ENCODE results near the gene EEPD1. TPM values are rescaled to one million over a fixed set of nuclear protein-coding genes. Genes with fewer than 3 reads are reported as not detected.

Gene EEPD1
- total RNA-seq, 1 experiment from 2014 or later: 0.93 TPM

DNA sequence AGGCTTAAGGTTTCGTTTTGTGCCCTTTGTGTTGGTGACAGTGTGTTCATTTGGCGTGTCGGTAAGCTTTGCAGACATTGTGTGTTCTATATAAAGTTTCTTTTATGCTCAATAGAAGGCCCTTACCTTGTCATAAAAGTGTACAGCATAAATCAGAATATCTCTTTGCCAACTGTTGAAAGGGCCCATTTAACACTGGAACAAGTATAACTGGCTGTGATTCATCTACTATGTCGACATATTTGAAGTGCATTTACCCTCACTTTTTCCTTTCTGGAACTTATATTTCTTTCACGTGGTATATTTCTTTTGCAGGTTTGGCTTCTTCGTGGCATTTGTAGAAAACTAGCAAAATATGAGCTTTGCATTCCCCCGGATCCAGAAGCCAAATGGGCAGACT is 32.7 kb downstream of the EEPD1 start:
- no peaks in the 10 kb centered on the region for H3K4me1 ChIP-seq
- H3K36me3 ChIP-seq: no peaks in the 10 kb centered on the region
- H3K4me3 ChIP-seq: no peak overlapping the region
- peaks cover 11% of the 10 kb centered on the region for H3K27me3 ChIP-seq
- H3K9me3 ChIP-seq (replicated peaks): no peaks in the 10 kb centered on the region
- no peak overlapping the region for H3K27ac ChIP-seq
- no peak for DNase-seq

DNA sequence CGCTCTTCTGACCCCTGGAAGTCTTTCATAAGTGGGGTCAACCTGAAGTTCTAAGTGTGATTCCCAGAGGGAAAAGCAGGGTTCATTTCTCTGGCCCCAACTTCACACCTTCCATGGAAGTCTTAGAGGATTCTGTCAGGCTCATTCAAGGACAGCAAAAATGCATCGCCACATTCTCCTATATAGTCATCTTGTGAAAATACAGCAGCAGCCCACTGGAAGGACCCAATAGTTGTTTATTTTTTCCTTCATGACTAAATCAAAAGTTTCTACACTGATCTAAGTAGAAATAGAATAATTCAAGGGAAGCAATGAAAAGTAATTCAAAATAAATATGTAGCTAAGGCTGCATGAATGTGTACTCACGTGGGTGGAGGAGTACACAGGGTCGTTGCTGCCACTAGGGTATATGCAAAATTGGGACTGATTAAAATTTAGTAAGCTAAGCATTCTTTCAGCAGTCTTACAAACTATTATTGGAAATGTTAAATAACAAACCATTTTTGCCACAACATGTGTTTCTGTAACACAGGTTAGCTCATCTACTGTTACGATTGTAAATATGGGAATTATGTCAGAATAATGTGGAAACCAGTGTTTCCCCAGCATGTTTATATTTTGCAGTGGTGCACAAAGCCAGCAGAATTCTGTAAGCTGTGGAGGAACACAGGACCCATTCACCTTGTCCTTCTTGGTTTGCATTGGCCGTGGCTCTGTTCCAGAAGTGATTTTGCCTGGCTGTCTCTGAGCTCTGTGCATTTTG is 33.5 kb downstream of the EEPD1 start:
- Histone ChIP-seq H3K27ac (no peak overlapping the region), H3K9me3 (replicated peaks) (no peaks in the 10 kb centered on the region), H3K4me1 (no peaks in the 10 kb centered on the region), H3K36me3 (no peaks in the 10 kb centered on the region), H3K4me3 (no peak overlapping the region), H3K27me3 (peaks cover 11% of the 10 kb centered on the region)
- DNase-seq: no peak

DNA sequence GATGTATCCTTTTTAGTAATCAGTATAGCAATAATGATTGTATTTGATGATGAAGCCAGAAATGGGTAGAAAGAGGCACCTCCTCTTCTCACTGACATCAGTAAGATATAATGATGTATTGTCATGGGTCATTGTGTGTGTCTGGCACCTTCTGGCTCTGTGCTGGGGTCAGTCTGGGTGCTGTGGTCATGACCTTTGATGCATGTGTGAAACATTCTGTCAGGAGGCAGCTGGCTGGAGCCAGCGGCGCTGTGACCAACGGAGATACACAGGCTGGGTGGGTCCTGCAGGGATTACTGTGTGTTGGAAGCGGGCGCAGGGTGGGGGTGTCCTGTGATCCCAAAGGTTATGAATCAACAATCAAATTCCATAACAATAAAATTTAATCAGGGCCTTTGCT is 35.2 kb downstream of the EEPD1 start:
- no peaks in the 10 kb centered on the region for H3K4me1 ChIP-seq

DNA sequence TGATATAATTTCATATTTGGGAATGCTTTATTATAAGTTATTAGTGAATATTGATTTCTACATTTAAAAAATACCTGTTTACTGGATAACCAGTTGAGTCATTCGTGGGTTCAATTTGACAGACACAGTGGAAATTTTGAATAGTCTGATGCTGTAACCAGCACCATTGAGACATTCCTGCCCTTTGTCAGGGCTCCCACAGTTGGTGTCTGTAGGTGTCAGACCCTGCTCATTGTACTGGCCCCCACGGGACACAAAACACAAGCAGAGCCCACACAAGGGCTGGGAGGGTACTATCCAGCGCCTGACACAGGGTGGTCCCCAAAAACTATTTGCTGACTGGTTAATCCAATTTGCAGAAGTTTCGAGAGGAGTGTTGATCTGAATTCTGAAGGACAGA is 35.9 kb downstream of the EEPD1 start:
- no peaks in the 10 kb centered on the region for H3K4me1 ChIP-seq
- no peak overlapping the region for H3K4me3 ChIP-seq
- H3K9me3 ChIP-seq (replicated peaks): no peaks in the 10 kb centered on the region
- peaks cover 11% of the 10 kb centered on the region for H3K27me3 ChIP-seq
- no peaks in the 10 kb centered on the region for H3K36me3 ChIP-seq
- no peak for DNase-seq
- no peak overlapping the region for H3K27ac ChIP-seq

More for the DNA sequence above, 35.2 kb downstream of the EEPD1 start:
- H3K27me3 ChIP-seq: peaks cover 11% of the 10 kb centered on the region
- no peak overlapping the region for H3K27ac ChIP-seq
- no peak for DNase-seq
- H3K36me3 ChIP-seq: no peaks in the 10 kb centered on the region
- no peak overlapping the region for H3K4me3 ChIP-seq
- H3K9me3 ChIP-seq (replicated peaks): no peaks in the 10 kb centered on the region

DNA sequence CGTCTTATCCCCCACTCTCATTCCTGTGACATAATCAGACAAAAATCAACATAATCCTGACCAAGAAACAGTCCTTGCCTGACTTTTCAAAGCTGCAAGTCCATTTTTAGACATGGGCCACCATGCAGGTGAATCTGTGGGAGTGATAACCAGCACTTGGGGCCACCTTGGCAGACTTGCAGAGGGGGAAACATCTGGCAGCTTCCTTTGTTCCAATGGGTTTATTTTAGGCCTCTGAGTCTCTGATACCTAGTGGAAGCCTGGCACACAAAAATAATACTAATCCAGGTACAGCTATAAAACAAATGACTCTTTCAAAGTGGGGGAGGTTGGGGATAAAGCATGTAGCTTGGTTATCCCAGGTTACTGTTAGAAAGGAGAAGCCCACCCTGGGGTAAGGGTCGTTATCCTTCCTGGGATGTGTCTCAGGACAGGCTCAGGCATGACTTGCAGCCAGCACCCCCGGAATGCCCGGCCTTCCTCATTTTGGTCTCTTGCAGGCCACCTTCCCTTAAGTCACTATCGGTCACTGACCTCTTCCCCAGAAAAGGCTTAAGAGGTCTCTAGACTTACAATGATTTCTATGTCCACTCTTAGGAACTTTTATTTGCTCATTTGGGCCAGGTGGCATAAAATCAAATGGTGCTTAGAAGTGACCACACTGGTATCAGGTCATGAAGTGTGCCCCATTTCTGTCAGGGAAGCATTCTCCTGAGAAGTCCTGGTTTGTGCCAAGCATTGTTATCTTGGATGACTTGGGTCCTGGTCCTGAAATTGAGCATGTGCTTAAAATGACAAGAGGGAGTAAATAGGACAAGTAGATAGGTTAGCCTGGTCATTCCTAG is 37.6 kb downstream of the EEPD1 start:
- DNase-seq: no peak
- no peaks in the 10 kb centered on the region for H3K4me1 ChIP-seq
- no peaks in the 10 kb centered on the region for H3K9me3 ChIP-seq (replicated peaks)
- H3K36me3 ChIP-seq: no peaks in the 10 kb centered on the region
- no peak overlapping the region for H3K4me3 ChIP-seq
- no peak overlapping the region for H3K27ac ChIP-seq
- H3K27me3 ChIP-seq: peaks cover 11% of the 10 kb centered on the region

DNA sequence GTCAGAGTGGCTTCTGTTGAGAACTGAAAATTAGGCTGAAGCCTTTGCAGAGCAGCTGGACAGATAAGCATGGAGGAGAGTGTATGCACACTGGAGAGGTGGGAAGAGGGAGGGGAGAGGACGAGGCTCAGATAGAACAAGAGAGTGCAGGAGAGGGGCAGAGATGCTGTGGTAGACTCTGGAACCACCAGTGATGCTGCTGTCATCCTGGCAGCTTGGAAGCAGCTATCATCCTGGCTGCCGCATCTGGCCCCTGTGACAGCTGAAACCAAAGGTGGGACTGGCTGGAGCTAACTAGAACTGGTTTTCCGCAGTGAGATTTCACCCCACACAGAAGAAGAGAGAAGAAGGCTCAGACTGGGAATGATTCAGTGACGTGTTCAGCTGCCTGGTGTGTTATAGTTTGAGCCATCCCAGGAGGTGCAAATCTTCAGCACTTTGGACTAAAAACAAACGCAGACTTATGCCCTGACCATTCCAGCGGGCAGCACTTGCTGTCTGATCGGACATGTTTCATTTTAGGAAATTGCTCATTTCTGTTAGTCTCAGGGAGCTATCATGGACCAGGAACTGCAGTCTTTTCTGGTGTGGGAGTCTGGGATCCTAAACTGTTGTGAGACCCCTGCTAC is 38.4 kb downstream of the EEPD1 start:
- H3K4me3 ChIP-seq: no peak overlapping the region
- H3K27ac ChIP-seq: no peak overlapping the region
- DNase-seq: no peak
- H3K4me1 ChIP-seq: no peaks in the 10 kb centered on the region
- H3K27me3 ChIP-seq: peaks cover 11% of the 10 kb centered on the region
- no peaks in the 10 kb centered on the region for H3K36me3 ChIP-seq
- H3K9me3 ChIP-seq (replicated peaks): no peaks in the 10 kb centered on the region

DNA sequence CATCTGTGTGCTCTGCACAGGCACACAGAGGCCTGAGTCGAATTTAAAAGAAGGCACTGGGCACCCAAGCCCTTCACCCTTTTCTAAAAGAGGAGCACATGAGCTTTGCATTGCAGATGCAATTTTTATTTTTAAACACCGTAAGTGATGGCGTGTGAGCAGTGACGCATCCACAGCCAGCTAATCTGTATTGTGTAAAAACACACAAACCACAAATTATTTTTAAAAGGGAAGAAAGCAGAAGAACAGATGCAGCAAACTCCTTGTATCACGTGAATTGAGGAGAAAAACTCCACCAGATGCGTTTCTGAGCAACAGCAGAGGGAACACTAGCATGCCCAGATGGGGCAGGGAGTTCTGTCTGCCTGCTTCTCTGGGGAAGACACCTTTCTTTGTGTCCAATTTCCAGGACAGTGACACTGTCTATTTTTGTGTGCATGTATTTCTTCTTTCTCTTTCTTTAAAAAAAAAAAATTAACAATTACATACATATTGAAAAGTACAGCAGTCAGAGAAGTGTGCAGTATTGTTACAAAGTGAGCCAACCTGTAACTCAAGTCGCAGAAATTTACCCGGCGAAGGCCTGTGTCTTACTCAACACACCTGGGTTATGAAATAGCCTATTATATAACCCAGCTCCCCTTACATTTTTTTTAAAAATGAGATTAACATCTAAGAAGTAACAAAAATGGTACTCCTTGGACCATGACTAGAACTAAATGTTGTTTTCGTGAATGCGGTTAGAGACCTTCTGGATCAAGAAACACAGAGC is 39.2 kb downstream of the EEPD1 start:
- no peak overlapping the region for H3K27ac ChIP-seq
- no peak for DNase-seq
- H3K4me3 ChIP-seq: no peak overlapping the region
- H3K27me3 ChIP-seq: peaks cover 5% of the 10 kb centered on the region
- no peaks in the 10 kb centered on the region for H3K4me1 ChIP-seq
- H3K9me3 ChIP-seq (replicated peaks): no peaks in the 10 kb centered on the region
- H3K36me3 ChIP-seq: no peaks in the 10 kb centered on the region

DNA sequence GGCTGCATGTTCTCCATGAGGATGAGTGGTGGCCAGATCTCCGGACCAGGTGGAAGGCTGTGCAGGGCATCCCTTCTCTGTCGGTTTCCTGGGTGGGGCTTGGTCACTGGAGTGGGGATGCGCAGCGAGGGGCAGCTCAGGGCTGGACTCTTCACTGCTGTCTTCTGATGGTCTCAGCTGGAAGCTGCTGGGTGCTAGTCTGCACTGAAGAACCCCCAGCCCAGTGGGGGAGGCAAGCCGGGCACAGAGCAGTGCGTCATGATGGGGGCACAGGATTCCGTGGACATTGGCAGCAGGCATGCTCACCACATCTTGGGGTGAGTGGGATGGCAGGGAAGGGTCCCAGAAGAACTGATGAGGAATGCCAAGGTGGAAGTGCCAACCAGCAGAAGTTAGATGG is 39.8 kb downstream of the EEPD1 start:
- Histone ChIP-seq H3K4me3 (no peak overlapping the region), H3K9me3 (replicated peaks) (no peaks in the 10 kb centered on the region), H3K27ac (no peak overlapping the region), H3K4me1 (no peaks in the 10 kb centered on the region), H3K27me3 (no peaks in the 10 kb centered on the region; the same call in 1 of the 2 replicates), H3K36me3 (no peaks in the 10 kb centered on the region)
- no peak for DNase-seq

DNA sequence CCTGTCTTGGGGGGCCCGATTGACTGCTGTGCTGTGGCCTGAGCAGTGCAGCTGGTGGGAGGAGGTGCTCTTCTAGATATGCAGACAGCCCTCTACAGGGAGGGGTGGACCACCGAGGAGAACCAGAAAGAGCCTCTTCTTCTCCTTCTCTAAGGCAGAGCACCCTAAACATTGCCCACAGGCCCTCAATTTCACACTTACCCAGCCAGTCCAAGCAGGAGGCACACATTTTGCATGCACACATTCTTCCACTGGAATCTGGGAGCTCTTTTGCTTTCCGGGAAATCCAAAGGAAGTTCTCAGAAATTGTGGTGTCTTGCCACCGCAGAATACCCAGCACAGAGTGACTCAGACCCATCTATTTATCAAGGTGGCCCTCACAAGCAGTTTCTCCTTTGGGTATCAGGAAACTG is 45.8 kb downstream of the EEPD1 start:
- H3K27ac ChIP-seq: no peak overlapping the region
- no peaks in the 10 kb centered on the region for H3K4me1 ChIP-seq
- H3K9me3 ChIP-seq (replicated peaks): no peaks in the 10 kb centered on the region
- no peak overlapping the region for H3K4me3 ChIP-seq
- no peak for DNase-seq
- H3K36me3 ChIP-seq: no peaks in the 10 kb centered on the region
- H3K27me3 ChIP-seq: peaks cover 5% of the 10 kb centered on the region; the same call in 1 of the 2 replicates

DNA sequence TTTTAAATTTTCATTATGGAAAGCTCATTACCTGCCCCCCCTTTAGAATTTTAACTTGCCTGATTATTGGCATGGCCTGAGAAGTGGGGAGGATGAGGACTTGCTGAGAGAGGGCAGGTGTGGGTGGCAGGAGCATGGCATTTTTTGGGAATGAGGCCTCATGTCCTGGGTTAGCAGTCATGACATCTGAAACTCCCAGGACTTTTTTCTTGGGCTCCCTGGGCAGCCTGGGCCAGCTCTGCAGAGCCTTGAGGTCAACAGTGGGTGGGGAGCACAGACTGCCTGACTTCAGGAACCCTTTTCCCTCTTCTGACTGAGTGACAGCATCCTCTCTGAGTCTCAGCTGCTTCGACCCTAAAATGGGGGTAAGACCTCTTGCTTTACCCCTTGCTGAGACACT is 46.3 kb downstream of the EEPD1 start:
- no peak overlapping the region for H3K27ac ChIP-seq
- H3K4me1 ChIP-seq: no peaks in the 10 kb centered on the region
- no peaks in the 10 kb centered on the region for H3K36me3 ChIP-seq
- peaks cover 5% of the 10 kb centered on the region; the same call in 1 of the 2 replicates for H3K27me3 ChIP-seq
- DNase-seq: no peak
- no peak overlapping the region for H3K4me3 ChIP-seq
- H3K9me3 ChIP-seq (replicated peaks): no peaks in the 10 kb centered on the region

DNA sequence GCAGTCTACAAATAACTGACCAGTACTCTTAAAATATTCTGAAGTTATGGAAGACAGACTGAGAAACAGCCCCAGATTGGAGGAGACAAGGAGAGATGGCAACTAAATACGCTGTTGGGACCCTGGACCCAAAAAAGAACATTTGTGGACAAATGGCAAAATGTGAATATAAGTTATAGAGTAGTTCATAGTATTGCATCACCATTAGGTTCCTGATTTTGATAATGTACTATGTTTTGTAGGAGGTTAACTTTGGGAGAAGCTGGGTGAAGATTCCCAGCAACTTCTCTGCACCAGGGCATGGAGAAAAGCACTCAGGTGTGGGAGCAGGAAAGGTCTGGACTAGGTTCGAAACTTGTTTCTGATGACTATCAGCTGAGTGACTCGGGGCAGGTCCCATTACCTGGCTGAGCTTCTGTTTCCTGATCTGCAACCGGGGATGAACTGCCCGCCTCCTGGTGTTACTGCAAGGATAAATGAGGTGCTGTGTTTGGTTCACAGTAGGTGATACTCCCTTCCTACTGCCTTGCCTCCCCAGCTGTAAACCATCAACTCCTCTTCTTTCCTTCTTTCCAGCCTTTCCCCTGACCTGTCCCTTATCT is 48.2 kb downstream of the EEPD1 start:
- H3K27ac ChIP-seq: no peak overlapping the region
- H3K4me1 ChIP-seq: no peaks in the 10 kb centered on the region
- no peak overlapping the region for H3K4me3 ChIP-seq
- H3K9me3 ChIP-seq (replicated peaks): no peaks in the 10 kb centered on the region
- H3K36me3 ChIP-seq: no peaks in the 10 kb centered on the region
- peaks cover 5% of the 10 kb centered on the region; the same call in 1 of the 2 replicates for H3K27me3 ChIP-seq
- no peak for DNase-seq

DNA sequence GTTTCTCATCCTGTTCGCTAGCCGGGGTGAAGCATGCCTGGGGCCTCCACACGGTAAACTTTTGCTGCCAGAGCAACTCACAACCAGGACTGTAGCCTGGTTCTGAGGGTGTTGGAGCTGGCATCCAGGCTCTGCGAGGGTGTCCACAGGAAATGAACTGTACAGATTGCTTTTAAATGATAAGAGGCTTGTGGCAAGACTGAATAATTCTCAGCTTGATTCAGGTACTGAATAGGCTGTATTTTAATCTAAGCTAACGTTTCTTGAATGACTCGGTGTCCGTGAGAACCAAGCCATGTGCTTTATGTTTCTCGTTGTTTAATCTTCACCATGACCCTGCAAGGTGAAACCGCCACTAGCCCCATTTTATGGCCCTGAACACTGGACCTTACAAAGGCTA is 49.3 kb downstream of the EEPD1 start:
- no peaks in the 10 kb centered on the region for H3K36me3 ChIP-seq
- H3K9me3 ChIP-seq (replicated peaks): no peaks in the 10 kb centered on the region
- H3K27me3 ChIP-seq: peaks cover 5% of the 10 kb centered on the region; the same call in 1 of the 2 replicates
- H3K4me3 ChIP-seq: no peak overlapping the region
- H3K4me1 ChIP-seq: no peaks in the 10 kb centered on the region
- no peak overlapping the region for H3K27ac ChIP-seq
- DNase-seq: no peak

DNA sequence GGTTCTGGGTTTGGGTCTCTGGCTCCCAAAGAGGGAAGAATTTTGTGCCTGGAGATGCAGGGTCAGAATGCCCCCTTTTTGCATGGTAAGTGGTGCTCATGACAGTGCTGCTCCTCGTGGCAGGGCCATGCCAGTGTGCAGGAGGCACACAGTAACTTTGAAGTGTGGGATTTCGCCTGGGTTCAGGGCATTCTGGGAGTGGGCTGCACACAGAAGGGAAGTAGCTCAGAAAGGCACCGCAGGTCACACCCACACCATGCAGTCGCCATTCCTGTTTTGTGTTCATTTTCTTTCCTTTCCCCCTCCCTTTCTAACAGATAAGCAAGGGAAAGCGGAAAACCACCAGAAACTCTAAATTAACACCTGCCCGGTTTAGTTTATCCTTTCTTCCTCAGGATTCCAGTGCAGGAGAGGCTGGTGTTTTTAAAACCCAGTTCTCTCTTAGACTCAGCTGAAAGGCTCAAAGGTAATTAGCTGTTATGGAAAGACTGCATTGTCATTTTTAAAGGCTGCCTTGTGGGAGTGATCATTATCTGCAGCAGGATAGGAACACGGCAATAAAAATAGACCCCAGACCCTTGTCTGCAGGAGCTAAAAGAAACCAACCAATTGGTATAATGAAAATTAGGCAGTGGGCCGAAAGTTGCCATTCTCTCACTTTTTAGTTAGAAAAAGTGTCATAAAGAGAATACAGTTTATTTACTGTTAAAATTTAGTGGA is 50.2 kb downstream of the EEPD1 start:
- no peak for DNase-seq
- H3K9me3 ChIP-seq (replicated peaks): no peaks in the 10 kb centered on the region
- H3K36me3 ChIP-seq: no peaks in the 10 kb centered on the region
- H3K27me3 ChIP-seq: peaks cover 5% of the 10 kb centered on the region; the same call in 1 of the 2 replicates
- H3K4me1 ChIP-seq: no peaks in the 10 kb centered on the region
- no peak overlapping the region for H3K4me3 ChIP-seq
- H3K27ac ChIP-seq: no peak overlapping the region
